IPS-18a (cell line): ENCODE data around the gene CCL20.

Experiments
- H3K27ac ChIP-seq: one replicate; pipeline ENCODE4 v1.5.1; 2013; ENCODE audit warnings: low read length
- H3K27me3 ChIP-seq: one replicate; pipeline ENCODE4 v1.6.1; 2013; ENCODE audit warnings: mild to moderate bottlenecking, low read length; ENCODE audit not compliant: control insufficient read depth, insufficient read depth
- H3K36me3 ChIP-seq: one replicate; pipeline ENCODE4 v1.6.1; 2013; ENCODE audit warnings: low read depth, low read length; ENCODE audit not compliant: control insufficient read depth
- H3K4me1 ChIP-seq: one replicate; pipeline ENCODE4 v1.6.1; 2013; ENCODE audit warnings: low read depth, low read length; ENCODE audit not compliant: control insufficient read depth
- H3K4me3 ChIP-seq: one replicate; pipeline ENCODE4 v1.5.1; 2013; ENCODE audit warnings: low read length
- H3K9ac ChIP-seq: one replicate; pipeline ENCODE4 v1.6.1; 2013; ENCODE audit warnings: mild to moderate bottlenecking, low read length, moderate library complexity
- H3K9me3 ChIP-seq: one replicate; pipeline ENCODE4 v1.6.1; 2013; ENCODE audit warnings: low read depth, low read length; ENCODE audit not compliant: control insufficient read depth

Gene CCL20

DNA sequence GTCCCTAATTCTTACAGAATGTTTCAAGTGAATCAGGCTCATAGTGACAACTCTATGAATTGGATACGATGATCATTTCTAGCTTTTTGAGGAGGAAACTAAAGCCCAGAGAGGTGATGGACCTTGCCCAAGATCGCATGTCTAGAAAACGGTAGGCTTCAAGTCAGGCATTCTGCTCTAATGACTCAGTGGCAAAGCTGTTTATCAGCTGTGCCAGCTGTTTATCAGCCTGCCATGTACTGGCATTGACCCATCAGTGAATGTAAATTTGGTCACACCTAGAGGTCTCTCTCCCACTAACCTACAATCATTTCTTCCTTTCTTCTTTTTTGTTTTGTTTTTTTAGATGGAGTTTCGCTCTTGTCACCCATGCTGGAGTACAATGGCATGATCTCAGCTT lies 51.6 kb downstream of the CCL20 start:
- no peaks in the 10 kb centered on the region for H3K36me3 ChIP-seq
- H3K4me3 ChIP-seq = no peak overlapping the region
- H3K4me1 ChIP-seq = peaks cover 9% of the 10 kb centered on the region
- no peak overlapping the region for H3K9ac ChIP-seq
- no peaks in the 10 kb centered on the region for H3K27me3 ChIP-seq
- no peak overlapping the region for H3K27ac ChIP-seq
- no peaks in the 10 kb centered on the region for H3K9me3 ChIP-seq
